GM23338 (cell line): ENCODE results near the gene KAZN. TPM values are rescaled to one million over a fixed set of nuclear protein-coding genes. Genes with fewer than 3 reads are reported as not detected.

Experiments
- ATAC-seq: fragments of 200-7000 bp; cut with Tn5 transposase; 3 replicates; pipeline ENCODE4 v1.9.1; 2020
- DNase-seq: peaks from one replicate; pipeline ENCODE4 v3.0.0-alpha.2; 2015; ENCODE audit warnings: low spot score
- H2AFZ ChIP-seq: fragments of 200-600 bp; sonication (generic); 2 replicates; pipeline ENCODE4 v1.8.0; 2016; ENCODE audit warnings: antibody characterized with exemption, mild to moderate bottlenecking, moderate library complexity
- H3F3A ChIP-seq: fragments of 200-600 bp; sonication (generic); replicated peaks from 2 replicates; pipeline ENCODE4 v1.8.0; 2017; ENCODE audit warnings: antibody characterized with exemption, mixed run types, low read depth
- H3K27ac ChIP-seq: fragments of 200-600 bp; sonication (generic); 2 replicates; pipeline ENCODE4 v1.6.1; 2016; ENCODE audit warnings: low read depth
- H3K27me3 ChIP-seq: fragments of 200-600 bp; sonication (generic); 2 replicates; pipeline ENCODE4 v1.8.0; 2016; ENCODE audit warnings: mild to moderate bottlenecking, mixed run types, moderate library complexity; ENCODE audit not compliant: insufficient read depth
- H3K36me3 ChIP-seq: fragments of 200-600 bp; sonication (generic); 2 replicates; pipeline ENCODE4 v1.8.0; 2016; ENCODE audit warnings: mild to moderate bottlenecking; ENCODE audit not compliant: insufficient read depth
- H3K4me1 ChIP-seq: fragments of 200-600 bp; sonication (generic); 2 replicates; pipeline ENCODE4 v1.8.0; 2016; ENCODE audit warnings: mild to moderate bottlenecking, moderate library complexity; ENCODE audit not compliant: insufficient read depth
- H3K4me2 ChIP-seq: fragments of 200-600 bp; sonication (generic); 2 replicates; pipeline ENCODE4 v1.7.1; 2017; ENCODE audit warnings: mixed run types
- H3K4me3 ChIP-seq: fragments of 200-600 bp; sonication (generic); 2 replicates; pipeline ENCODE4 v1.6.1; 2016; ENCODE audit warnings: mixed run types
- H3K79me2 ChIP-seq: fragments of 200-600 bp; sonication (generic); replicated peaks from 2 replicates; pipeline ENCODE4 v1.8.0; 2017; ENCODE audit warnings: mild to moderate bottlenecking; ENCODE audit not compliant: insufficient read depth
- H3K9me2 ChIP-seq: fragments of 200-600 bp; sonication (generic); 2 replicates; pipeline ENCODE4 v1.8.0; 2017; ENCODE audit not compliant: insufficient read depth
- H4K20me1 ChIP-seq: fragments of 200-600 bp; sonication (generic); replicated peaks from 2 replicates; pipeline ENCODE4 v1.8.0; 2017; ENCODE audit warnings: mild to moderate bottlenecking; ENCODE audit not compliant: insufficient read depth
- H3K27ac Mint-ChIP-seq: 2 replicates; pipeline ENCODE4 v1.8.0; 2020; ENCODE audit warnings: inconsistent platforms, mild to moderate bottlenecking, moderate library complexity, mixed read lengths
- H3K27me3 Mint-ChIP-seq: 3 replicates; pipeline ENCODE4 v1.8.0; 2022; ENCODE audit warnings: low read depth, mild to moderate bottlenecking, moderate library complexity, mixed read lengths, inconsistent platforms; ENCODE audit not compliant: insufficient read depth, poor library complexity
- H3K36me3 Mint-ChIP-seq: 3 replicates; pipeline ENCODE4 v1.8.0; 2021; ENCODE audit warnings: low read depth, mild to moderate bottlenecking, inconsistent platforms, moderate library complexity, mixed read lengths
- H3K4me1 Mint-ChIP-seq: 3 replicates; pipeline ENCODE4 v1.8.0; 2020; ENCODE audit warnings: mild to moderate bottlenecking, inconsistent platforms, mixed read lengths
- H3K4me3 Mint-ChIP-seq: 3 replicates; pipeline ENCODE4 v1.8.0; 2021; ENCODE audit warnings: moderate library complexity, mild to moderate bottlenecking, inconsistent platforms, mixed read lengths
- H3K9me3 Mint-ChIP-seq: 3 replicates; pipeline ENCODE4 v1.8.0; 2020; ENCODE audit warnings: moderate library complexity, mild to moderate bottlenecking, inconsistent platforms, mixed read lengths
- CREB1 ChIP-seq: fragments of 250-450 bp; sonication (Bioruptor Pico); IDR thresholded peaks from 2 replicates; pipeline ENCODE4 v1.5.0; 2020; ENCODE audit warnings: low read depth, mild to moderate bottlenecking, moderate library complexity
- CTCF ChIP-seq, 2 experiments: fragments of 200-600 bp in 1 of 2; sonication (generic) in 1 of 2; conservative IDR thresholded peaks; 2 replicates each; pipeline versions ENCODE4 v1.5.1 to v1.6.1; 2016 to 2017; ENCODE audit warnings: antibody characterized with exemption in 2 of 2, low read depth in 2 of 2, mild to moderate bottlenecking in 2 of 2, moderate library complexity in 1 of 2
- EZH2 ChIP-seq: fragments of 200-600 bp; sonication (generic); IDR thresholded peaks from one replicate; pipeline ENCODE4 v1.8.0; 2017; ENCODE audit warnings: antibody characterized with exemption, mild to moderate bottlenecking, low read depth; ENCODE audit not compliant: unreplicated experiment
- EZH2phosphoT487 ChIP-seq: fragments of 200-600 bp; sonication (generic); IDR thresholded peaks from one replicate; pipeline ENCODE4 v1.8.1; 2018; ENCODE audit warnings: antibody characterized with exemption; ENCODE audit not compliant: unreplicated experiment
- NANOG ChIP-seq: IDR thresholded peaks from 2 replicates; pipeline ENCODE4 v1.6.1; 2016; ENCODE audit warnings: antibody characterized with exemption, borderline replicate concordance
- REST ChIP-seq: IDR thresholded peaks from one replicate; pipeline ENCODE4 v1.6.1; 2018; ENCODE audit warnings: antibody characterized with exemption; ENCODE audit not compliant: unreplicated experiment
- polyA plus RNA-seq: library from polyadenylated mRNA; unstranded; fragments of >200 nt; fragmentation: Nextera tagmentation; extraction: Ambion mirVana; gene quantifications from 2 replicates; pipeline ENCODE4 v1.2.1, GENCODE V29; 2016
- total RNA-seq: library from RNA; depleted of rRNA; stranded (reverse); fragments of >200 nt; shearing (Covaris generic); gene quantifications from 2 replicates; pipeline ENCODE4 v1.2.3, GENCODE V29; 2014
- TF ChIP-seq, protein P1 (sequence below): fragments of 250-450 bp; sonication (Bioruptor Pico); IDR thresholded peaks from 2 replicates; pipeline ENCODE4 v1.5.0; 2020; ENCODE audit warnings: mild to moderate bottlenecking, moderate library complexity

Gene KAZN
- total and polyA plus RNA-seq, 2 experiments from 2014 or later: 9.9 to 15.0 TPM

DNA sequence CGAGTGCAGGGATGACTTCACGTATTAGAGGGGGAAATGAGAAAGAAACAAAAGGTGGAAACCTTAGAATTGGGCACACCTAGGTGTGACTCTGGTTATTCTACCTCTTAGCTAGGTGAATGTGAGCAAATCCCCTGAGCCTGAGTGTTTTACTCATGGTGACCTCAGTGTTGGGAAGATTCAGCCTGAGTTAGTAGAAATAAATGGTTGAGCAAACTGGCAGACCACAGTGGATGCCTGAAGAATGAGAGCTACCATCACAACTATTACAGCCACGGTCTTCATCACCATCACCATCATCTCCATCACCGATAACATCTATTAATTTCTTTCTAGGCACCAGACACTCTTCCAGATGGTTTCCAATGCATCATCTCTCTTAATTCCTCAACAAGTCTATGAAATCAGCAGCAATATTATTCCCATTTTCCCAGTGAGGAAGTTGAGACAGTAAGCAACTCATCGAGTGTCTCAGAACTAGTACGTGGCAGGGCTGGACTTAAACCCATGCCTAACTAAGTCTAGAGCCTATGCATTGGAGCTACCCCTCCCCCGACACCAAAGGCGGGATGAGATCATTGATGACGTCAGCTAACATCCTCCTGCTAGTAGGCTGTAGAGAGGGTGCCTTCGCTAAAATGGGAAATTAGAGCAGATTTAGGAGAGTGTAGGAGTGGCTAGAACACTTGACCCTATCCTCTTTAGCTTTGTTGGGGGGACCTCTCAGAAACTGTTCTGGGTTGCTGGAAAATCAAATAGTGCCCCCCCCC, 7.9 kb upstream of the KAZN start (continued):
- TF ChIP-seq REST: no peak

DNA sequence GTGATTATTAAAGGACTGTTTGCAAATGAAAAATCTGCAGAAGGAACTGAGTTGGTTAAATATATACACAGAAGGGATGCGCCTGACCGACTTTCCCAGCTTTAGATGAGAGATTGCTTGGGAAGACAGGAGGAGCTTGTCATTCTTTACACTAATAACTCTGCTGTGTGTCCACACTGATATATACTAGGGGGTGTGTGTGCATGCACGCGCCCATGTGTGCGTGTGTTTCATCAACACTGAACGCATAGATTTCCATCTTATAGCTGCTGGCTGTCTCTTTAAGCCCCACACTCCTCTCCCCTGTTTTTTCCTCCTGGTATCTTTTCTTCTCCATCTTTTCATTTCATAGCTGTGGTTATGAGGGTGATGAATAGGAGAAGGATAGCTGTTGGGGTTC, 6.9 kb upstream of the KAZN start:
- Mint-ChIP-seq H3K4me1 (peaks cover 44% of the 10 kb centered on the region), H3K36me3 (no peaks in the 10 kb centered on the region), H3K27ac (no peak overlapping the region), H3K4me3 (no peak overlapping the region), H3K27me3 (peaks cover 11% of the 10 kb centered on the region), H3K9me3 (no peaks in the 10 kb centered on the region)
- Histone ChIP-seq H3K36me3 (no peaks in the 10 kb centered on the region), H3K4me1 (peaks cover 52% of the 10 kb centered on the region), H3K27ac (no peak overlapping the region), H3K27me3 (peaks cover 52% of the 10 kb centered on the region), H3K9me2 (peaks cover 3% of the 10 kb centered on the region; the same call in 1 of the 2 replicates), H4K20me1 (no peaks in the 10 kb centered on the region), H3K4me3 (no peak overlapping the region), H3K4me2 (0 out of 2 replicates have a peak overlapping the region, but pooled peaks have one; percentile 67), H3F3A (peaks cover 13% of the 10 kb centered on the region; the same call in 1 of the 2 replicates), H2AFZ (no peak overlapping the region), H3K79me2 (no peaks in the 10 kb centered on the region)
- DNase-seq (no peak), ATAC-seq (no peak)
- TF ChIP-seq, protein P1, sequence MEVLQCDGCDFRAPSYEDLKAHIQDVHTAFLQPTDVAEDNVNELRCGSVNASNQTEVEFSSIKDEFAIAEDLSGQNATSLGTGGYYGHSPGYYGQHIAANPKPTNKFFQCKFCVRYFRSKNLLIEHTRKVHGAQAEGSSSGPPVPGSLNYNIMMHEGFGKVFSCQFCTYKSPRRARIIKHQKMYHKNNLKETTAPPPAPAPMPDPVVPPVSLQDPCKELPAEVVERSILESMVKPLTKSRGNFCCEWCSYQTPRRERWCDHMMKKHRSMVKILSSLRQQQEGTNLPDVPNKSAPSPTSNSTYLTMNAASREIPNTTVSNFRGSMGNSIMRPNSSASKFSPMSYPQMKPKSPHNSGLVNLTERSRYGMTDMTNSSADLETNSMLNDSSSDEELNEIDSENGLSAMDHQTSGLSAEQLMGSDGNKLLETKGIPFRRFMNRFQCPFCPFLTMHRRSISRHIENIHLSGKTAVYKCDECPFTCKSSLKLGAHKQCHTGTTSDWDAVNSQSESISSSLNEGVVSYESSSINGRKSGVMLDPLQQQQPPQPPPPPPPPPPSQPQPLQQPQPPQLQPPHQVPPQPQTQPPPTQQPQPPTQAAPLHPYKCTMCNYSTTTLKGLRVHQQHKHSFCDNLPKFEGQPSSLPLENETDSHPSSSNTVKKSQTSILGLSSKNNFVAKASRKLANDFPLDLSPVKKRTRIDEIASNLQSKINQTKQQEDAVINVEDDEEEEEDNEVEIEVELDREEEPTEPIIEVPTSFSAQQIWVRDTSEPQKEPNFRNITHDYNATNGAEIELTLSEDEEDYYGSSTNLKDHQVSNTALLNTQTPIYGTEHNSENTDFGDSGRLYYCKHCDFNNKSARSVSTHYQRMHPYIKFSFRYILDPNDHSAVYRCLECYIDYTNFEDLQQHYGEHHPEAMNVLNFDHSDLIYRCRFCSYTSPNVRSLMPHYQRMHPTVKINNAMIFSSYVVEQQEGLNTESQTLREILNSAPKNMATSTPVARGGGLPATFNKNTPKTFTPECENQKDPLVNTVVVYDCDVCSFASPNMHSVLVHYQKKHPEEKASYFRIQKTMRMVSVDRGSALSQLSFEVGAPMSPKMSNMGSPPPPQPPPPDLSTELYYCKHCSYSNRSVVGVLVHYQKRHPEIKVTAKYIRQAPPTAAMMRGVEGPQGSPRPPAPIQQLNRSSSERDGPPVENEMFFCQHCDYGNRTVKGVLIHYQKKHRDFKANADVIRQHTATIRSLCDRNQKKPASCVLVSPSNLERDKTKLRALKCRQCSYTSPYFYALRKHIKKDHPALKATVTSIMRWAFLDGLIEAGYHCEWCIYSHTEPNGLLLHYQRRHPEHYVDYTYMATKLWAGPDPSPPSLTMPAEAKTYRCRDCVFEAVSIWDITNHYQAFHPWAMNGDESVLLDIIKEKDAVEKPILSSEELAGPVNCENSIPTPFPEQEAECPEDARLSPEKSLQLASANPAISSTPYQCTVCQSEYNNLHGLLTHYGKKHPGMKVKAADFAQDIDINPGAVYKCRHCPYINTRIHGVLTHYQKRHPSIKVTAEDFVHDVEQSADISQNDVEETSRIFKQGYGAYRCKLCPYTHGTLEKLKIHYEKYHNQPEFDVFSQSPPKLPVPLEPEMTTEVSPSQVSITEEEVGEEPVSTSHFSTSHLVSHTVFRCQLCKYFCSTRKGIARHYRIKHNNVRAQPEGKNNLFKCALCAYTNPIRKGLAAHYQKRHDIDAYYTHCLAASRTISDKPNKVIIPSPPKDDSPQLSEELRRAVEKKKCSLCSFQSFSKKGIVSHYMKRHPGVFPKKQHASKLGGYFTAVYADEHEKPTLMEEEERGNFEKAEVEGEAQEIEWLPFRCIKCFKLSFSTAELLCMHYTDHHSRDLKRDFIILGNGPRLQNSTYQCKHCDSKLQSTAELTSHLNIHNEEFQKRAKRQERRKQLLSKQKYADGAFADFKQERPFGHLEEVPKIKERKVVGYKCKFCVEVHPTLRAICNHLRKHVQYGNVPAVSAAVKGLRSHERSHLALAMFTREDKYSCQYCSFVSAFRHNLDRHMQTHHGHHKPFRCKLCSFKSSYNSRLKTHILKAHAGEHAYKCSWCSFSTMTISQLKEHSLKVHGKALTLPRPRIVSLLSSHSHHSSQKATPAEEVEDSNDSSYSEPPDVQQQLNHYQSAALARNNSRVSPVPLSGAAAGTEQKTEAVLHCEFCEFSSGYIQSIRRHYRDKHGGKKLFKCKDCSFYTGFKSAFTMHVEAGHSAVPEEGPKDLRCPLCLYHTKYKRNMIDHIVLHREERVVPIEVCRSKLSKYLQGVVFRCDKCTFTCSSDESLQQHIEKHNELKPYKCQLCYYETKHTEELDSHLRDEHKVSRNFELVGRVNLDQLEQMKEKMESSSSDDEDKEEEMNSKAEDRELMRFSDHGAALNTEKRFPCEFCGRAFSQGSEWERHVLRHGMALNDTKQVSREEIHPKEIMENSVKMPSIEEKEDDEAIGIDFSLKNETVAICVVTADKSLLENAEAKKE (CRISPR knock-in tag): no peak
- no peak for TF ChIP-seq NANOG
- no peak for TF ChIP-seq EZH2
- TF ChIP-seq CREB1: no peak
- TF ChIP-seq EZH2phosphoT487: no peak
- no peak for TF ChIP-seq CTCF (conservative IDR thresholded peaks at IDR 0.05; ENCODE audit: low read depth in 2 of 2)
